Astrocyte (in vitro differentiated cells and primary cell): ENCODE data around the gene FOXE3. TPM values are rescaled to one million over a fixed set of nuclear protein-coding genes. Genes with fewer than 3 reads are reported as not detected.

ENCODE experiments used
- DNase-seq: peaks from one replicate; pipeline ENCODE4 v3.0.0-alpha.2; 2010; ENCODE audit warnings: low read depth
- FAIRE-seq: peaks from 2 replicates; lab custom pipeline; 2011; peaks lifted over from hg19 to GRCh38; lab: Jason Lieb, UNC
- H2AFZ ChIP-seq: 2 replicates; pipeline ENCODE4 v1.6.0; 2012; ENCODE audit warnings: low read depth, low read length, inconsistent platforms
- H3K27ac ChIP-seq: 2 replicates; pipeline ENCODE4 v1.5.1; 2011; ENCODE audit warnings: low read depth, low read length, inconsistent platforms
- H3K27me3 ChIP-seq: 2 replicates; pipeline ENCODE4 v1.6.0; 2011; ENCODE audit warnings: low read length, inconsistent platforms; ENCODE audit not compliant: insufficient read depth
- H3K36me3 ChIP-seq: 2 replicates; pipeline ENCODE4 v1.5.1; 2011; ENCODE audit warnings: low read length, inconsistent platforms; ENCODE audit not compliant: insufficient read depth
- H3K4me1 ChIP-seq: 2 replicates; pipeline ENCODE4 v1.5.1; 2011; ENCODE audit warnings: low read length, inconsistent platforms; ENCODE audit not compliant: insufficient read depth
- H3K4me2 ChIP-seq: 2 replicates; pipeline ENCODE4 v1.6.0; 2012; ENCODE audit warnings: low read length, inconsistent platforms
- H3K4me3 ChIP-seq: 2 replicates; pipeline ENCODE4 v1.5.1; 2011; ENCODE audit warnings: low read depth, mild to moderate bottlenecking, low read length, inconsistent platforms; ENCODE audit not compliant: insufficient read depth
- H3K79me2 ChIP-seq: 2 replicates; pipeline ENCODE4 v1.6.0; 2012; ENCODE audit warnings: mild to moderate bottlenecking, low read length, inconsistent platforms; ENCODE audit not compliant: insufficient read depth
- H3K9ac ChIP-seq: 2 replicates; pipeline ENCODE4 v1.6.0; 2012; ENCODE audit warnings: mild to moderate bottlenecking, low read length, inconsistent platforms
- H3K9me3 ChIP-seq: 2 replicates; pipeline ENCODE4 v1.5.1; 2012; ENCODE audit warnings: low read depth, mild to moderate bottlenecking, low read length, inconsistent platforms; ENCODE audit not compliant: insufficient read depth
- H4K20me1 ChIP-seq: 2 replicates; pipeline ENCODE4 v1.6.0; 2012; ENCODE audit warnings: low read length, inconsistent platforms; ENCODE audit not compliant: insufficient read depth
- H3K27ac Mint-ChIP-seq: one replicate; pipeline ENCODE4 v1.8.0; 2021; ENCODE audit warnings: mild to moderate bottlenecking, mixed read lengths; ENCODE audit not compliant: unreplicated experiment
- H3K27me3 Mint-ChIP-seq: one replicate; pipeline ENCODE4 v1.8.0; 2021; ENCODE audit warnings: low read depth, mixed read lengths; ENCODE audit not compliant: unreplicated experiment
- H3K36me3 Mint-ChIP-seq: one replicate; pipeline ENCODE4 v1.8.0; 2021; ENCODE audit warnings: low read depth, mixed read lengths; ENCODE audit not compliant: unreplicated experiment
- H3K4me1 Mint-ChIP-seq: one replicate; pipeline ENCODE4 v1.8.0; 2021; ENCODE audit warnings: low read depth, mixed read lengths; ENCODE audit not compliant: unreplicated experiment
- H3K4me3 Mint-ChIP-seq: one replicate; pipeline ENCODE4 v1.8.0; 2021; ENCODE audit warnings: mild to moderate bottlenecking, moderate library complexity, mixed read lengths; ENCODE audit not compliant: unreplicated experiment
- H3K9me3 Mint-ChIP-seq: one replicate; pipeline ENCODE4 v1.8.0; 2021; ENCODE audit warnings: mild to moderate bottlenecking, mixed read lengths; ENCODE audit not compliant: unreplicated experiment
- CTCF ChIP-seq: IDR thresholded peaks from 2 replicates; pipeline ENCODE4 v1.5.1; 2011; ENCODE audit warnings: low read depth, mild to moderate bottlenecking, inconsistent platforms, low read length, moderate library complexity; ENCODE audit not compliant: insufficient read depth
- EZH2 ChIP-seq: IDR thresholded peaks from 2 replicates; pipeline ENCODE4 v1.6.1; 2012; ENCODE audit warnings: mild to moderate bottlenecking, low read length, inconsistent platforms; ENCODE audit not compliant: insufficient read depth
- total RNA-seq: library from RNA; stranded (reverse); gene quantifications from 2 replicates; pipeline ENCODE4 v1.2.1, GENCODE V29; 2021

Gene FOXE3
- total RNA-seq, 1 donor from 2014 or later, result 0.14 TPM

GRCh38 chr1:47459253-47459788 is 43.2 kb downstream of the FOXE3 start:
- H3K27me3 ChIP-seq, result peaks cover 31% of the 10 kb centered on the region
- no peak for FAIRE-seq
- Mint-ChIP-seq H3K9me3 (no peaks in the 10 kb centered on the region), H3K4me1 (no peaks in the 10 kb centered on the region), H3K27me3 (peaks cover 72% of the 10 kb centered on the region), H3K4me3 (no peak overlapping the region), H3K36me3 (no peaks in the 10 kb centered on the region), H3K27ac (no peak overlapping the region)
- H2AFZ ChIP-seq, result no peak overlapping the region
- H3K4me2 ChIP-seq, result no peak overlapping the region
- no peak overlapping the region for H3K4me3 ChIP-seq
- H3K36me3 ChIP-seq, result no peaks in the 10 kb centered on the region
- H3K9ac ChIP-seq, result no peak overlapping the region
- no peaks in the 10 kb centered on the region for H4K20me1 ChIP-seq
- no peaks in the 10 kb centered on the region for H3K4me1 ChIP-seq
- no peak for TF ChIP-seq EZH2
- TF ChIP-seq CTCF, result no peak
- H3K27ac ChIP-seq, result no peak overlapping the region
- H3K9me3 ChIP-seq, result no peaks in the 10 kb centered on the region
- DNase-seq, result no peak
- no peaks in the 10 kb centered on the region for H3K79me2 ChIP-seq

- H3K27me3 Mint-ChIP-seq, result peaks cover 69% of the 10 kb centered on the region
- no peak overlapping the region for H3K4me2 ChIP-seq
Observed at GRCh38 chr1:47460040-47460439, 44.0 kb downstream of the FOXE3 start.

More at GRCh38 chr1:47460040-47460439, 44.0 kb downstream of the FOXE3 start:
- Histone ChIP-seq H3K27me3 (peaks cover 31% of the 10 kb centered on the region), H3K27ac (no peak overlapping the region), H3K36me3 (no peaks in the 10 kb centered on the region), H3K79me2 (no peaks in the 10 kb centered on the region), H4K20me1 (no peaks in the 10 kb centered on the region), H2AFZ (no peak overlapping the region), H3K9me3 (no peaks in the 10 kb centered on the region), H3K9ac (no peak overlapping the region), H3K4me3 (no peak overlapping the region), H3K4me1 (no peaks in the 10 kb centered on the region)
- FAIRE-seq (no peak), DNase-seq (no peak)
- H3K4me1 Mint-ChIP-seq, result no peaks in the 10 kb centered on the region
- TF ChIP-seq CTCF, result no peak
- TF ChIP-seq EZH2, result no peak
- H3K36me3 Mint-ChIP-seq, result no peaks in the 10 kb centered on the region
- H3K9me3 Mint-ChIP-seq, result no peaks in the 10 kb centered on the region
- H3K27ac Mint-ChIP-seq, result no peak overlapping the region
- no peak overlapping the region for H3K4me3 Mint-ChIP-seq
